Neutrophil (primary cell): ENCODE results near the gene IGF2.

Experiments used
- H3K27ac ChIP-seq: fragments of 200-600 bp; sonication (generic); 2 replicates; pipeline ENCODE4 v1.5.1; 2016; ENCODE audit warnings: mild to moderate bottlenecking, moderate library complexity
- H3K27me3 ChIP-seq: fragments of 200-600 bp; sonication (generic); 2 replicates; pipeline ENCODE4 v1.6.0; 2016; ENCODE audit warnings: mild to moderate bottlenecking
- H3K36me3 ChIP-seq: fragments of 200-600 bp; sonication (generic); 2 replicates; pipeline ENCODE4 v1.5.1; 2017
- H3K4me1 ChIP-seq, 2 experiments: fragments of 200-600 bp in 1 of 2; sonication (generic) in 1 of 2; 1 replicate in 1 of 2; 2 replicates in 1 of 2; pipeline versions ENCODE4 v1.5.1 to v1.6.1; 2013 to 2016; ENCODE audit warnings: low read depth in 1 of 2, low read length in 1 of 2, mild to moderate bottlenecking in 1 of 2, moderate library complexity in 1 of 2; ENCODE audit not compliant: control insufficient read depth in 1 of 2, insufficient read depth in 1 of 2
- H3K4me3 ChIP-seq, 2 experiments: fragments of 200-600 bp in 1 of 2; sonication (generic) in 1 of 2; 1 replicate in 1 of 2; 2 replicates in 1 of 2; pipeline ENCODE4 v1.5.1; 2013 to 2016; ENCODE audit warnings: low read depth in 1 of 2, low read length in 1 of 2, mild to moderate bottlenecking in 1 of 2, moderate library complexity in 1 of 2
- H3K9me3 ChIP-seq: fragments of 200-600 bp; sonication (generic); 2 replicates; pipeline ENCODE4 v1.5.1; 2016
- TF ChIP-seq, protein P1 (sequence below): fragments of 200-600 bp; sonication (generic); IDR thresholded peaks from 2 replicates; pipeline ENCODE4 v1.5.1; 2016; ENCODE audit warnings: antibody characterized with exemption

The IGF2 gene

DNA sequence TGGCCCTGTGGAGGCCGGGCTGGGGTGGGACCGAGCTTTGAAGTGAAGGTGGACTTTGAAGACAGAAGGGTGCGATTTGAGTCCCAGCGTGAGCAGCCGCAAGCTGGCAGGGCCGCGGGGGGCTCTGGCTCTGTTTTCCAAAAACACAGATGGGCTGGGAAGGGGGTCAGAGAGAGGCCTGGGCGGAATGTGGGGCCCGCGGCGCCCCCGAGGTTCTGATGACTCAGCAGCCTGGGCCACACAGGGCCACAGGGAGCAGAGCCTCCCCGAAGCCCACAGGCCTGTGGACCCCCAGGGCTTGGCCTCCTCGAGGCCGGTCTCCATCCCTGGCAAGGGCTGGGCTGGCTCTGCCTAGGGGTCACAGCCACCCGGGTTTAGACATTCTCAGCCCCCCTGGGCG, 15.7 kb upstream of the IGF2 start:
- TF ChIP-seq, protein P1, sequence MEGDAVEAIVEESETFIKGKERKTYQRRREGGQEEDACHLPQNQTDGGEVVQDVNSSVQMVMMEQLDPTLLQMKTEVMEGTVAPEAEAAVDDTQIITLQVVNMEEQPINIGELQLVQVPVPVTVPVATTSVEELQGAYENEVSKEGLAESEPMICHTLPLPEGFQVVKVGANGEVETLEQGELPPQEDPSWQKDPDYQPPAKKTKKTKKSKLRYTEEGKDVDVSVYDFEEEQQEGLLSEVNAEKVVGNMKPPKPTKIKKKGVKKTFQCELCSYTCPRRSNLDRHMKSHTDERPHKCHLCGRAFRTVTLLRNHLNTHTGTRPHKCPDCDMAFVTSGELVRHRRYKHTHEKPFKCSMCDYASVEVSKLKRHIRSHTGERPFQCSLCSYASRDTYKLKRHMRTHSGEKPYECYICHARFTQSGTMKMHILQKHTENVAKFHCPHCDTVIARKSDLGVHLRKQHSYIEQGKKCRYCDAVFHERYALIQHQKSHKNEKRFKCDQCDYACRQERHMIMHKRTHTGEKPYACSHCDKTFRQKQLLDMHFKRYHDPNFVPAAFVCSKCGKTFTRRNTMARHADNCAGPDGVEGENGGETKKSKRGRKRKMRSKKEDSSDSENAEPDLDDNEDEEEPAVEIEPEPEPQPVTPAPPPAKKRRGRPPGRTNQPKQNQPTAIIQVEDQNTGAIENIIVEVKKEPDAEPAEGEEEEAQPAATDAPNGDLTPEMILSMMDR: no peak
- no peak overlapping the region for H3K4me3 ChIP-seq
- no peak overlapping the region for H3K27ac ChIP-seq
- H3K9me3 ChIP-seq: no peaks in the 10 kb centered on the region
- H3K27me3 ChIP-seq: peaks cover 36% of the 10 kb centered on the region
- H3K4me1 ChIP-seq: peaks cover 6 to 8% of the 10 kb centered on the region in 2 experiments
- H3K36me3 ChIP-seq: no peaks in the 10 kb centered on the region

DNA sequence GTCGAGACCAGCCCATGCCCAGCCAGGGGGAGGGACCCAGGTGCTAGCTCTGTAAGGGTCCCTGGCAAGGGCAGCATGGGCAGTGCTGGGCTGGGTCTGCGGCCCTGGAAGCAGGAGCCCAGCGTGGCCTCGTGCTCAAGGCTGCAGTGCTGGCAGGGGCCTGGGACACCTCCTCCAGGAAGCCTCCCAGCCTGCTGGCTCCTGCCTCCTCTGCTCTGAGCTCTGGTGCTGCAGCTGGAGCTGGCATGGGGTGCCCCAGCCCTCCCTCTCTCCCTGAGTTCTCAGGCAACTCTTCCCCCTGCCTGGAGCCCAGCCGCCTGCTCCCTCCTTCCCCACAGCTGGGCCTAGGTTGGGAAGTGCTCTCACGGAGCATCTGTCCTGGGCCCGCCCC, 15.0 kb upstream of the IGF2 start:
- H3K27me3 ChIP-seq: peaks cover 43% of the 10 kb centered on the region
- TF ChIP-seq, protein P1: no peak
- H3K27ac ChIP-seq: no peak overlapping the region
- H3K9me3 ChIP-seq: no peaks in the 10 kb centered on the region
- no peak overlapping the region for H3K4me3 ChIP-seq
- peaks cover 6 to 8% of the 10 kb centered on the region in 2 experiments for H3K4me1 ChIP-seq
- H3K36me3 ChIP-seq: no peaks in the 10 kb centered on the region

DNA sequence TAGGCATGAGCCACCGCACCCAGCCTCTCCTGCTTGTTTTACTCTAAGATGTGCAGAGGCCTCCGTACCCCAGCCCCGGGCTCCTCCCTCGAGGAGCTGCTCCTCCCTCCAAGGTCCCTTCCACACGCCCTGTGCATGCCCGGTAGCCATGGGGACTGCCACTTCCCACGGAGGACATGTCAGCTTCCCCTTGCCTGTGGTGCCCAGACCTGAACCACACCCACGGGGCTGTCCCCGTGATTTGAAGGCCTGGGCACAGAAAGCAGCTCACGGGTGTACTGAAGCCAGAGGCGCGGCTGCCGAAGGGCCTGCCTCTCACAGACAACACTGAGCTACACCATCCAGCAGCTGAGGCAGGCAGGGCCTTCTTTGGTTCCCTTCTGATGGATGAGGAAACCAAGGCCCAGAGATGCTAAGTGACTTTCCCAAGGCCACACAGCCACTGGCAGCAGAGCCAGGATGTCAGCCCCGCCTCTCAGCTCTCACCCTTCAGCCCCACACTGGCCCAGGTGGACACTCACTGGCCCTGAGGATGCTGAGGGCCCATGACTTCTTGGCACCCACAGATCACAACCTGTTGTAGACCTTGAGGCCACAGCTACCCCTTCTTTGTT, 14.5 kb upstream of the IGF2 start:
- Histone ChIP-seq H3K4me3 (no peak overlapping the region), H3K27ac (no peak overlapping the region), H3K36me3 (no peaks in the 10 kb centered on the region), H3K4me1 (peaks cover 6 to 8% of the 10 kb centered on the region in 2 experiments), H3K9me3 (no peaks in the 10 kb centered on the region), H3K27me3 (peaks cover 48% of the 10 kb centered on the region)
- TF ChIP-seq, protein P1: no peak

DNA sequence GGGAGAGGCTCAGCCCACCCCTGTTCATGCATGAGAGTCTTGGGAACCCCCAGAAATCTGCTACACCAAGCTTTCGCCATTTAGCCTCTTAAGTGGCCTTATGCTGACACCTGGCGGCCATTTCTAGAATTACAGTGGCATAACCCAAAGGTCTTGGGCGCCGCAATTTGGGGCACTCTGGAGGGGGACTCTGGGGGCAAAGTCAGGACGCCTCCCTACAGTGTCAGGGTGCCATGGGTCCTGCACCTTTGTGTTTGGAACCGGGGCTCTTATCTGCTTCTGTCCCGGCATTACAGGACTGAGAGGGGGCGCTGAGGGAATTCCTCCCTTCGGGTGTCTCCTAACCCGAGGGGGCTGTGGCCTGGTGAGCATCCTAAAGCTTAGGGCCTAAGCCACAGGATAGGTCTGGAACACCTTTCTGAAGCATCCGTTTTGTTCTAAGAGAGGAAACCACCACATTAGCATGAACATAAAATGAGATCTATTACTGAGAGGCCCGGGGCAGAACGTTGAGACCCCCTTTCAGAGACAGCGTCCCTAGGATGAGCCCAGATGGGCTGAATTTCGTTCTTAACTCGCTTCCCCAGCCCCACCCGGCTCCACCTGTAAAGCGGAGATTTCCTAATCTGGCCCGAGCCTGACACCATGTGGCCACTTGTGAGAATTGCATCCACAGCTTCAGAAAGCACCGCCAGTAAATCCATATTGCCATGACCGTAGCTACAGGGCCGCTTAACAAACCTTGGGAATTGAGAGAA, 12.5 kb upstream of the IGF2 start:
- Histone ChIP-seq H3K9me3 (no peaks in the 10 kb centered on the region), H3K27me3 (peaks cover 68% of the 10 kb centered on the region), H3K27ac (peak overlapping the region; percentile 38), H3K36me3 (no peaks in the 10 kb centered on the region), H3K4me3 (peak overlapping the region; percentile 26 to 38), H3K4me1 (peaks cover 6 to 8% of the 10 kb centered on the region in 2 experiments)
- TF ChIP-seq, protein P1: peak; percentile 81

DNA sequence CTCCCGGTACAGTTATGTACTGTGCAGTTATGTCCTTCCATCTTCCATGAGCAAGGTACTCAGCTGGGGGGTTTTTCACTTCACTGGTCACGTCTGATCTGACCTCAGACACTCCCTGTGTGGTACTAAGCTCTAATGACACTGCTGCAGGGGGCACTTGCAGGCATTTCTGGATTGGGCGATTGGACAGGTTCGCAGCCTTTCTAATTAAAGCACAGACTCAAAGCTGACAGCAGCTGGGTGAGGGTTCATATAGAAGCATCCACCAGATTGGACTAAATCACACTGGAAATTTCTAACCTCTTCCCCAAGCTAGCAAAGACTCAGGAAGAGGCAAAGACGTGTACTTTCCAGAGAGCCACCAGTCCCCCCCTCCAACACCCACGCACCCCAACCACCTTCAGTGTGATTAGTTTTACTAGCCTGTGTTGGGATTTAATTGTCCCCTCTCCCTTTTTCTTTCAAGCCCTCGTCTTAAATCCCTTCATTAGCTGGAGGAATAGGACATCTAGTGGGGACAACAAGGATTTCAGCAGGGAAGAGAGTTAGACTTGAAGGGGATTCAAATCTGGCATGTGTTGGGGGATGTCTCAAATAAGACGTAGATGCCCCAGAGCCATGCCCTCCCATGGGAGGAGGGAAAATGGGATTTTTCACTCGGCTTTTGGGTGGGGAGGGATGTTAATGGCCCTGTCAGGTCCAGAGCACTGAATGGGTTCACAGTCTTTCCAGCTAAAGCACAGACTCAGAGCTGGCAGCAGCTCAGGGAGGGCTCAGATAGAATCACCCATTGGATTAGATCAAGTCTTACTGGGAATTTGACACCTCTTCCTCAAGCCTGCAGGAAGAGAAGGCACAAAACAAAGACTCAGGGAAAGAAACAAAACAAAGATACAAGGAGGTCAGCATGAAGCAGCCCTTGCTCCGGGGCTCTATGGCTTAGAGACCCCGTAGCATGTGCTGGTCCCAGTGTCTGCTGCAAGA, 11.0 kb upstream of the IGF2 start:
- H3K27me3 ChIP-seq: peaks cover 83% of the 10 kb centered on the region
- TF ChIP-seq, protein P1: no peak
- H3K27ac ChIP-seq: no peak overlapping the region
- H3K4me3 ChIP-seq: no peak overlapping the region
- H3K36me3 ChIP-seq: no peaks in the 10 kb centered on the region
- peaks cover 6 to 8% of the 10 kb centered on the region in 2 experiments for H3K4me1 ChIP-seq
- no peaks in the 10 kb centered on the region for H3K9me3 ChIP-seq
